ENCODE data around the gene XCR1. TPM values are rescaled to one million over a fixed set of nuclear protein-coding genes. Genes with fewer than 3 reads are reported as not detected.

Gene XCR1
- total and polyA plus RNA-seq, 5 experiments from 2014 or later = not detected

DNA sequence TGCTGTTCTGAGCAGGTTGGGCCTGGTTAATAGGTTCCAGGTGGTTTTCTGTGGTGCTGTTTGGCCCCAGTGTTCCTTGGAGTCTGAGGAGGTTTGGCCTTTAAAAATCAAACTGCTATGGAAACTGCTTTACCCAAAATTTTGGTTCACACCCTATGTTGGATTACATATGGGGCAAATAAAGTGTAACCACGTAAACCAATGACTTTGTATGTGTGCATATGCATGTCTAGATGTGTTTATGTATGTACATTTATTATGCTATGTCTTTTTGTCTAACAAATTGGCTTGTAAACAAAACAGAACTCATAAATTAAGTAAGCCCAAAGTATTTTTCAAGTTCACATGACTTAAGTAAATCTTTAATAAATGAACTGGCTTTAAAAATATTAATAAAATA is 8.9 kb upstream of the XCR1 start:
- Mint-ChIP-seq H3K27ac (no peak overlapping the region), H3K27me3 (no peaks in the 10 kb centered on the region), H3K36me3 (no peaks in the 10 kb centered on the region), H3K4me1 (peaks cover 0 to 2% (median 0%) of the 10 kb centered on the region in 4 donors), H3K9me3 (peaks cover 0 to 2% (median 0%) of the 10 kb centered on the region in 9 donors), H3K4me3 (no peak overlapping the region)
- DNase-seq = no peak
- no peak for ATAC-seq
- POLR2A ChIA-PET = no interaction called here

DNA sequence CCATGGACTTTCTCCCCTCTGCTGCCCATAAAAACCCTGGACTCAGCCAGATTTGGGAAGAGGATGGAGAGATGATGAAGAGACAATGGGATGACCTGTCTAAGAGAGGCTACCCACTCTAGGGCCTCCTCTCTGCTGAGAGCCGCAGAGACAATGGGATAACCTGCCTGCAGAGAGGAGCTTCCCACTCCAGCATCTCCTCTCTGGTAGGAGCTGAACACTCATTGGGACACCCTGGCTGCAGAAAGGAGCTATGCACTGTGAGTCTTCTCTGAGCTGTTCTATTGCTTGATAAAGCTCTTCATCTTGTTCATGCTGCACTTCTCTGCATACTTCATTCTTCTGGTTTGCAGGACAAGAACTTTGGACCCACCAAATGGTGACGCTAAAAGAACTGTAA is 4.5 kb upstream of the XCR1 start:
- Mint-ChIP-seq H3K36me3 (peaks cover 0 to 10% (median 5%) of the 10 kb centered on the region in 3 donors), H3K4me1 (peaks cover 0 to 11% (median under 1%) of the 10 kb centered on the region in 4 donors), H3K4me3 (no peak overlapping the region), H3K27ac (no peak overlapping the region), H3K9me3 (peaks cover 0 to 28% (median 6%) of the 10 kb centered on the region in 9 donors), H3K27me3 (no peaks in the 10 kb centered on the region)
- DNase-seq (no peak), ATAC-seq (no peak)
- POLR2A ChIA-PET = no interaction called here

DNA sequence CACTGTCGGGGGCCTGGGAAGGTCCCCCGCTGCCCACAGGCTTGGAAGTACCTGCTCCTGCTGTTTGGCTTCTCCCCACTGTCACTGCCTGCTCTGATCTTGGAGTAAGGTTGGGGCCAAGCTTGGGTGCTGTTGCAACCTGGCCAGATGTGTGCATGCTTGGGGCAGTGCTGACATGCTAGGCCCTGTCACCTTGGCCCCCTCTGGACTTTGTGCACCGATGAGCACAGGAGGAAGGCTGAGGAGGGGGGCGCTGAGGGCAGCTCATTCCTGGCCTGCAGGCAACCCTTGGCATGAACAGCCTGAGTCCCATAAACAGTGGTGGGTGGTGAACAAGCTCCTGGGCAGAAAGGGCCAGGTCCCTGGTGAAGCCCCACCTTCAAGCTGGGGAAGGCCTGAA is 4.0 kb upstream of the XCR1 start:
- no peak overlapping the region for H3K27ac Mint-ChIP-seq
- peaks cover 0 to 11% (median under 1%) of the 10 kb centered on the region in 4 donors for H3K4me1 Mint-ChIP-seq
- peaks cover 0 to 10% (median 5%) of the 10 kb centered on the region in 3 donors for H3K36me3 Mint-ChIP-seq
- H3K4me3 Mint-ChIP-seq = no peak overlapping the region
- peaks cover 0 to 28% (median 6%) of the 10 kb centered on the region in 9 donors for H3K9me3 Mint-ChIP-seq
- ATAC-seq = no peak
- no peaks in the 10 kb centered on the region for H3K27me3 Mint-ChIP-seq
- POLR2A ChIA-PET = no interaction called here
- no peak for DNase-seq

DNA sequence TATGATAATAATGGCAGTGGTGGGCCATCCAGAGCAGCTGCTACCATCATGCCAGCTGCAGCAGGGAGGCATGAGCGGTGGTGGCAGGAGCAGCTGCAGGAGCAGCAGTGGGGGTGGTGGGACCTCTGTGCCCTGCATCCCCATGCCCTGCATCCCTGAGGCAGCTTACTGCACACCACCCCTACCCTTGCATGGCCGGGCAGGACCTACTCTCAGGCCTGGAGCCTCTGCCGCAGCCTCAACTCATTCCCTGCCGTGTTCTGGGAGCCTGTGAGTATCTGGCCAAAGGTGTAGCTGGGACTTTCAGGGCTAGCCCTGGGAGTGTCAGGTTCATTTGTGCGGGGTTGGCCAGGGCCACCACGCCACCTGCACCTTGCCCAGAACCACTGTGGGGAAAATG is 3.3 kb upstream of the XCR1 start:
- no peak overlapping the region for H3K4me3 Mint-ChIP-seq
- H3K4me1 Mint-ChIP-seq = peaks cover 0 to 11% (median under 1%) of the 10 kb centered on the region in 4 donors
- POLR2A ChIA-PET = no interaction called here
- H3K36me3 Mint-ChIP-seq = peaks cover 0 to 10% (median 5%) of the 10 kb centered on the region in 3 donors
- H3K27me3 Mint-ChIP-seq = no peaks in the 10 kb centered on the region
- ATAC-seq = no peak
- H3K9me3 Mint-ChIP-seq = peaks cover 0 to 28% (median 6%) of the 10 kb centered on the region in 9 donors
- no peak for DNase-seq
- no peak overlapping the region for H3K27ac Mint-ChIP-seq

DNA sequence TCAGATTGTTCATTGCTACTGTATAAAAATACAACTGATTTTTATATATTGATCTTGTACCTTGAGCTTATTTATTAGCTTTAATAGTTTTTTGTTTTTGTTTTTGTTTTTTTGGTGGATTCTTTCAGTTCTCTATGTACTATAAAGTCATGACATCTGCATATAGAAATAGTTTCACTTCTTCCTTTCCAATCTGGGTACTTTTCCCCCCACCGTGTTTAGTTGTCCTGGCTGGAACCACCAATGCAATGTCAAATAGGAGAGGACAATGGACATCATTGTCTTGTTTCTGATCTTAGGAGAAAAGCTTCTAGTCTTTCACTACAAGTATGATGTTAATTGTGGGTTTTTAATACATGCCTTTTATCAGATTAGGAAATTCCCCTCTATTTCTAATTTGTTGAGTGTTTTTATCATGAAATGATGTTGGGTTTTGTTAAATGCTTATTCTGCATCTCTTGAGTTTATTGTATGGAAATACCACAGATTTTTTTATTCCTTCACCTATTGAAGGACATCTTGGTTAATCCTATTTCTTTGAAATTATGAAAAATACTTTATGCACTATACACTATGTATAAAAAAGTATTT is 2.8 kb upstream of the XCR1 start:
- H3K27ac Mint-ChIP-seq = peak overlapping the region in 1 of 10 donors; percentile 14
- no peak for ATAC-seq
- no peak for DNase-seq
- H3K4me3 Mint-ChIP-seq = no peak overlapping the region
- POLR2A ChIA-PET = no interaction called here
- peaks cover 0 to 10% (median 5%) of the 10 kb centered on the region in 3 donors for H3K36me3 Mint-ChIP-seq
- H3K4me1 Mint-ChIP-seq = peaks cover 0 to 11% (median 0%) of the 10 kb centered on the region in 4 donors
- H3K27me3 Mint-ChIP-seq = no peaks in the 10 kb centered on the region
- peaks cover 0 to 28% (median 6%) of the 10 kb centered on the region in 9 donors for H3K9me3 Mint-ChIP-seq

DNA sequence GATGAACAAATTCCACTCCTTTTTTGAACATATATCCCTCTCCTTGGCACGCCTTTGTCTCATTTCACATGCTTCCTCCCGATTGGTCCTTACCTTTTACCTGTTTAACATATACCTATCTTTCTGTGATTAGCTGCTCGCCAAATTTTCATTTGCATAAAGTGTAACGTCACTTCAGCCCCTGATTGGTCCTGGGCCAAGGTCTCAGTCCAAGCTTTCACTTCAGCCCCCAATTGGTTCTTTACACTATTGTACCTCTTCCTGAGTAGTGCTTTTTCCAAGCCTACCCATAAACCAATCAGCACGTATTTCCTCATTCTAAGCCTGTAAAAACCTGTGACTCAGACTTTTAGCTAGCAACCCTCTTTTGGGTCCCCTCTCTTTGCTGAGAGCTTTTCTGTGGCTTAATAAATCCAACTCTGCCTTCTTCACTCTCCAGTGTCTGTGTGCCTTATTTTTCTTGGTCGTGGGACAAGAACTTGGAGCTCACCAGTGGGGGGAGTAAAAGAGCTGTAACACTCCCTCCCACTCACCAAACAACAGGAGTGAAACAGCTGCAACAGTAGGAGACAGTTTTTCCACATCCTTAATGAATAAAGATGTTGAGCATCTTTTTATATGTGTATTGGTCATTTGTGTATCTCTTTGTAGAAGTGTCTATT is 584 bp upstream of the XCR1 start:
- Mint-ChIP-seq H3K36me3 (peaks cover 0 to 10% (median 5%) of the 10 kb centered on the region in 3 donors), H3K27ac (no peak overlapping the region), H3K4me3 (no peak overlapping the region), H3K9me3 (peaks cover 0 to 28% (median 6%) of the 10 kb centered on the region in 9 donors), H3K27me3 (no peaks in the 10 kb centered on the region), H3K4me1 (peaks cover 0 to 11% (median 0%) of the 10 kb centered on the region in 4 donors)
- DNase-seq = no peak
- POLR2A ChIA-PET = interaction anchor here (1.0 kb wide), 1 partner anchor 8 kb away, joined by 4 read pairs; no protein-coding TSS in a partner anchor
- no peak for ATAC-seq

DNA sequence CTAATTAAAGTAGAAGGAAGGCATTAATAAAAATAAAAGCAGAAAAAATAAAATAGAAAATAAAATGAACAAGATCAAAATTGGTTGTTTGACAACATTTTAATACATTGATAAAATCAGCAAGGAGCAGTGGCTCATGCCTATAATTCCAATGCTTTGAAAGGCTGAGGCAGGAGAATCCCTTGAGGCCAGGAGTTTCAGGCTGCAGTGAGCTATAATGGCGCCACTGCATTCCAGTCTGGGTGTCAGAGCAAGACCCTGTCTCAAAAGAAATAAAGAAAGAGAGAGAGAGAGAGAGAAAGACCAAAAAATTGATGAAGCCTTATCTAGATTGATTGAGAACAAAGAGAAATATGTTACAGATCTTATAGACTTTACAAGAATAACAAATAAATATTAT is 2.1 kb downstream of the XCR1 start:
- peaks cover 0 to 25% (median 6%) of the 10 kb centered on the region in 9 donors for H3K9me3 Mint-ChIP-seq
- no peak for DNase-seq
- H3K4me1 Mint-ChIP-seq = peaks cover 0 to 9% (median 5%) of the 10 kb centered on the region in 4 donors
- no peak for ATAC-seq
- no peak overlapping the region for H3K4me3 Mint-ChIP-seq
- POLR2A ChIA-PET = no interaction called here
- H3K27ac Mint-ChIP-seq = no peak overlapping the region
- peaks cover 0 to 10% (median 7%) of the 10 kb centered on the region in 3 donors for H3K36me3 Mint-ChIP-seq
- H3K27me3 Mint-ChIP-seq = peaks cover 0 to 3% (median 1%) of the 10 kb centered on the region in 5 donors

- H3K4me3 Mint-ChIP-seq = no peak overlapping the region
- peaks cover 0 to 20% (median 6%) of the 10 kb centered on the region in 9 donors for H3K9me3 Mint-ChIP-seq
- peaks cover 0 to 7% (median 1%) of the 10 kb centered on the region in 5 donors for H3K27me3 Mint-ChIP-seq
- POLR2A ChIA-PET = interaction anchor here (0.7 kb wide), 1 partner anchor 67 kb away, joined by 4 read pairs; no protein-coding TSS in a partner anchor
- ATAC-seq = no peak
- H3K4me1 Mint-ChIP-seq = peaks cover 0 to 7% (median 3%) of the 10 kb centered on the region in 4 donors
- H3K27ac Mint-ChIP-seq = no peak overlapping the region
- peaks cover 0 to 10% (median 7%) of the 10 kb centered on the region in 3 donors for H3K36me3 Mint-ChIP-seq
- no peak for DNase-seq
Observed at GRCh38 chr3:46024131-46024530, 3.2 kb downstream of the XCR1 start.

GRCh38 chr3:46022909-46023785 is 4.1 kb downstream of the XCR1 start:
- Mint-ChIP-seq H3K27ac (peak overlapping the region in 1 of 10 donors; percentile 53), H3K27me3 (peaks cover 0 to 7% (median 1%) of the 10 kb centered on the region in 5 donors), H3K36me3 (peaks cover 0 to 7% (median 5%) of the 10 kb centered on the region in 3 donors), H3K4me3 (no peak overlapping the region), H3K4me1 (peaks cover 0 to 7% (median 3%) of the 10 kb centered on the region in 4 donors), H3K9me3 (peaks cover 0 to 10% (median 6%) of the 10 kb centered on the region in 9 donors)
- no peak for DNase-seq
- POLR2A ChIA-PET = no interaction called here
- no peak for ATAC-seq

DNA sequence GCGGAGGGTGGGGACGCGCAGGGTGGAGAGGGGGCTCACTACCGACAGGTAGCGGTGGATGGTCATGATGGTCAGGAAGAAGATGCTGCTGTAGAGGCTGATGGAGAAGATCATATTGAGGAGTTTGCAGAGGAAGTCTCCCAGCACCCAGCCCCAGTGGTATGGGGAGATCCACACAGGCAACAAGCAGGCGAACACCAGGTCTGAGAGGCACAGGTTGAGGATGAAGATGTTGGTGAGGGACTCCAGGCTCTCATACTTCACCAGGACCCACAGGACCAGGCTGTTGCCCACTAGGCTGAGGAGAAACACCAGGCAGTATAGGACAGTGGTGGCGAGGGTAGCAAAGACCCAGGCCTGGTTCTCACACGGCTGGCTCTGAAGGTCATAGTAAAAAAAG is 5.8 kb downstream of the XCR1 start:
- H3K27ac Mint-ChIP-seq = no peak overlapping the region

DNA sequence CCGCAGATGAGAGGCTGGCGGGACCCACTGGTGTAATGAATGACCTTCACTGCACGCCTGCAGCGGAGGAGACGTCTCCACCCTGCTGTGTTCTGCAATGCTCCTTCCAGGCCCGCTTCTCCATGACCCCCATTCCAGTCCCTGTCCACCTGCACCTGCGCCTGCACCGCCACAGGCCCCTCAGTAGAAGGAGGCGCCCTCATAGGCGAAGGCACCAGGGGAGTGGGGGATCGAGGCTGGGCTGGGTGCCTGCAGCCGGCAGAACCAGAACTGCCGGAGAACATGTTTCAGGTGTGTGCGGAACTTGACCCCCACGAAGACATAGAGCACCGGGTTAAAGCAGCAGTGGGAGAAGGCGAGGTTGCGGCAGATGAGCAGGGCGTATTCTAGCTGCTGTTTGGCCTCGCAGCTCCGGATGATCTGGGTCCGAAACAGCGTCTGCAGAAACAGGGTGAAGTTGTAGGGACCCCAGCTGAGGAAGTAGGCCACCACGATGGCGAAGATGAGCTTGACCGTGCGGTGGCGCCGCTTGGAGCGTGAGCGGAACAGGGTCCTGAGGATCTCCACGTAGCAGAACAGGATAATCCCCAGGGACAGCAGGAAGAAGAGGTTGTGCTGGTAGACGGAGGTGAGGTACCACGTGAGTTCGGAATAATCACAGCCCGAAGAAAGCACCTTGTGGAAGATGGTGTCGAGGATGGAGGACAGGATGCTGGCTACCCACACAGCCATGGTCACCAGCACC is 6.3 kb downstream of the XCR1 start:
- POLR2A ChIA-PET = interaction anchor here (1.0 kb wide), 1 partner anchor 26 kb away, joined by 3 read pairs; no protein-coding TSS in a partner anchor
- H3K27ac Mint-ChIP-seq = peak overlapping the region in 1 of 10 donors; percentile 75

More for the DNA sequence above, 5.8 kb downstream of the XCR1 start:
- no peak for DNase-seq
- H3K4me3 Mint-ChIP-seq = no peak overlapping the region
- peaks cover 0 to 7% (median 3%) of the 10 kb centered on the region in 4 donors for H3K4me1 Mint-ChIP-seq
- H3K36me3 Mint-ChIP-seq = peaks cover 0 to 2% (median 0%) of the 10 kb centered on the region in 3 donors
- POLR2A ChIA-PET = interaction anchor here (1.0 kb wide), 1 partner anchor 26 kb away, joined by 3 read pairs; no protein-coding TSS in a partner anchor
- no peak for ATAC-seq
- H3K9me3 Mint-ChIP-seq = no peaks in the 10 kb centered on the region
- peaks cover 0 to 7% (median 1%) of the 10 kb centered on the region in 5 donors for H3K27me3 Mint-ChIP-seq

DNA sequence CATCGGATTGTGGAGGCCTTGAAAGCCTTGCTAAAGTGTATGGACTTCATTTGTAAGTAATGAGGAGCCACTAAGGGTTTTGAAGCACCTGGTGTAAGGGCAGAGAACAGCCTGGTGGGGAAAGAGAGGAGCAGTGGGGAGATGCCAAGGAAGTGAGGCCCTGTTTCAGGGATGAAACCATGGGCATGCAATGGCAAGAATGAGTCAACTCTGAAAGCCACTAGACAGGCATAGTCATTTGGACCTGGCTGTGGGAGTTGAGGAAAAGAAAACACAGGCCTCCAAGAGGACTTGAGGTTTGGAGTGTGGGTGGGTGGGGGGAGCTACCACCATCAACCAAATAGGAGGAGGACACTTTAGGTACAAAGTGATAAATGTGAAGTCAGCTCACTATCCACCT is 7.6 kb downstream of the XCR1 start:
- no peaks in the 10 kb centered on the region for H3K9me3 Mint-ChIP-seq
- ATAC-seq (no peak), DNase-seq (no peak)
- no peak overlapping the region for H3K27ac Mint-ChIP-seq
- peaks cover 7 to 18% (median 12%) of the 10 kb centered on the region in 4 donors for H3K4me1 Mint-ChIP-seq
- H3K27me3 Mint-ChIP-seq = peaks cover 0 to 7% (median 1%) of the 10 kb centered on the region in 5 donors
- H3K4me3 Mint-ChIP-seq = no peak overlapping the region
- POLR2A ChIA-PET = interaction anchor here (1.1 kb wide), 1 partner anchor 9 kb away, joined by 4 read pairs; no protein-coding TSS in a partner anchor
- peaks cover 0 to 2% (median 0%) of the 10 kb centered on the region in 3 donors for H3K36me3 Mint-ChIP-seq

More for the DNA sequence above, 6.3 kb downstream of the XCR1 start:
- Mint-ChIP-seq H3K27me3 (peaks cover 0 to 7% (median 1%) of the 10 kb centered on the region in 5 donors), H3K36me3 (peaks cover 0 to 2% (median 0%) of the 10 kb centered on the region in 3 donors), H3K4me3 (no peak overlapping the region), H3K4me1 (peaks cover 0 to 8% (median 3%) of the 10 kb centered on the region in 4 donors), H3K9me3 (no peaks in the 10 kb centered on the region)
- no peak for ATAC-seq
- no peak for DNase-seq

All from naive thymus-derived CD8-positive, alpha-beta T cell (primary cell).